Keratinocyte (primary cell): ENCODE results near the gene GTF3C6.

Experiments
- CTCF ChIP-seq, 3 experiments: IDR thresholded peaks in 1 of 3; conservative IDR thresholded peaks in 1 of 3; optimal IDR thresholded peaks in 1 of 3; 2 replicates in 2 of 3; 3 replicates in 1 of 3; pipeline versions ENCODE3 to v1.5.1; 2011; ENCODE audit warnings: low read length in 3 of 3, mild to moderate bottlenecking in 3 of 3, moderate library complexity in 2 of 3, control low read depth in 1 of 3, inconsistent platforms in 1 of 3; ENCODE audit not compliant: insufficient read depth in 2 of 3; ENCODE audit errors: extremely low read depth in 1 of 3
- EZH2 ChIP-seq: IDR thresholded peaks from one replicate; pipeline ENCODE4 v1.6.1; 2012; ENCODE audit warnings: inconsistent platforms, mild to moderate bottlenecking, low read length, moderate library complexity

GRCh38 chr6:110979565-110980101 lies 21.1 kb downstream of the GTF3C6 start:
- TF ChIP-seq CTCF (optimal IDR thresholded peaks at IDR 0.05 in 1 of 3, IDR thresholded peaks at IDR 0.05 in 1 of 3, conservative IDR thresholded peaks at IDR 0.05 in 1 of 3; ENCODE audit: extremely low read depth in 1 of 3, insufficient read depth in 2 of 3, low read length in 3 of 3) = no peak
- no peak for TF ChIP-seq EZH2
